Measurements from ENCODE around the gene NDUFAB1.
"Not testable (repeated sequence)": the region's sequence is repeated elsewhere in the genome, so short reads cannot be mapped to it uniquely, and the experiment has no call there.

Gene NDUFAB1

DNA sequence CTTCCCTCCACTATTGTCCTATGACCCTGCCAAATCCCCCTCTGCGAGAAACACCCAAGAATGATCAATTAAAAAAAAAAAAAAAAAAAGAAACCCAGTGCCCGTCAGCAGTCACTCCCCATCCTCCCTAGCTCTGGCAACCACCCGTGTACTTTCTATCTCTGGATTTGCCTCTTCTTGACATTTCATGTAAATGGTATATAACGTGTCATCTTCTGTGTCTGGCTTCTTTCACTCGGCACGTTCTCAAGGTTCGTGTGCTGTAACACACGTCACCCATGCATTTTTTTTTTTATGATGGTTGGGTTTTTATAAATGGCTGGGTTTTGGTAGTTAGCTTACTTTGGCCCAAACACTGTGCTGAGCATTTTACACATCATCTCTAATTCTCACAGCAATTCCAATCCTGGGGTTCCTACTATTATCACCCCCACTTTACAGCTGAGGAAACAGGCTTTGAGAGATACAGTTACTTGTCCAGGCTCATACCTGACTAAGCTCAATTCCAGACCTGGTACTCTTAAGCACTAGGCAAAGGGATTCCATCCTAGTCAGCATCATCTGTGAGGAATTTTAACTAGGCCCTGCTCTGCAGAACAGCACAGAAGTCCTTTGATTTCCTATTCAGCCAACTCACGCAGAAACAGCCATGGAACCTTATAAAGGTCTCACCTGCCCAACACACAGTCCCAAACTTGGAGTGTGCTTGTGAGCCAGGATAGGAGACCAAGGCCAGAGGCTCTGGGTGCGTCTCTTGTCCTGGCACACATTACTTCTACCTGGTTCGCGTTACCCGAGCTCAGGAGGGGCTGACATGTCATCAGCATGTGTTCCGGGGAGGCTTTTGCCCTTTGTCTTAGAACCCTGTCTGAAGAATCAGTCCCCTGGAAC is 11.7 kb downstream of the NDUFAB1 start:
- no peak for DNase-seq (ENCODE audit: low spot score)

DNA sequence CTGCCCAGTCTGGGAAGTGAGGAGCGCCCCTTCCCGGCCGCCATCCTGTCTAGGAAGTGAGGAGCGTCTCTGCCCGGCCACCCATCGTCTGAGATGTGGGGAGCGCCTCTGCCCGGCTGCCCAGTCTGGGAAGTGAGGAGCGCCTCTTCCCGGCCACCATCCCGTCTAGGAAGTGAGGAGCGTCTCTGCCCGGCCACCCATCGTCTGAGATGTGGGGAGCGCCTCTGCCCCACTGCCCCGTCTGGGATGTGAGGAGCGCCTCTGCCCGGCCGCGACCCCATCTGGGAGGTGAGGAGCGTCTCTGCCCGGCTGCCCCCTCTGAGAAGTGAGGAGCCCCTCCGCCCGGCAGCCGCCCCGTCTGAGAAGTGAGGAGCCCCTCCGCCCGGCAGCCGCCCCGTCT is 12.8 kb downstream of the NDUFAB1 start:
- not testable (repeated sequence) for DNase-seq (ENCODE audit: low spot score)

- no peak for DNase-seq (ENCODE audit: low spot score)
Observed at GRCh38 chr16:23581764-23582163, 14.4 kb downstream of the NDUFAB1 start.

- DNase-seq (ENCODE audit: low spot score) = no peak
Observed at GRCh38 chr16:23580391-23580790, 15.7 kb downstream of the NDUFAB1 start.

DNA sequence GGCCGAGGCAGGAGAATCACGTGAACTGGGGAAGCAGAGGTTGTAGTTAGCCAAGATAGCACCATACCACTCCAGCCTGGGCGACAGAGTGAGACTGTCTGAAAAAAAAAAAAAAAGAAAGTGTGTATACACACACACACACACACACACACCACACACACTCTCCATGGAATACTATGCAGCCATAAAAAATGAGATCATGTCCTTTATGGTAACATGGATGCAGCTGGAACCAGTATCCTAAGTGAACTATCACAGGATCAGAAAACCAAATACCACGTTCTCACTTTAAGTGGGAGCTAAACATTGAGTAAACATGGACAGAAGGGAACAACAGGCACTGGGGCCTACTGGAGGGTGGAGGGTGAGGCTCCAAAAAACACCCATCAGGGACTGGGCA is 16.7 kb downstream of the NDUFAB1 start:
- DNase-seq (ENCODE audit: low spot score) = no peak

DNA sequence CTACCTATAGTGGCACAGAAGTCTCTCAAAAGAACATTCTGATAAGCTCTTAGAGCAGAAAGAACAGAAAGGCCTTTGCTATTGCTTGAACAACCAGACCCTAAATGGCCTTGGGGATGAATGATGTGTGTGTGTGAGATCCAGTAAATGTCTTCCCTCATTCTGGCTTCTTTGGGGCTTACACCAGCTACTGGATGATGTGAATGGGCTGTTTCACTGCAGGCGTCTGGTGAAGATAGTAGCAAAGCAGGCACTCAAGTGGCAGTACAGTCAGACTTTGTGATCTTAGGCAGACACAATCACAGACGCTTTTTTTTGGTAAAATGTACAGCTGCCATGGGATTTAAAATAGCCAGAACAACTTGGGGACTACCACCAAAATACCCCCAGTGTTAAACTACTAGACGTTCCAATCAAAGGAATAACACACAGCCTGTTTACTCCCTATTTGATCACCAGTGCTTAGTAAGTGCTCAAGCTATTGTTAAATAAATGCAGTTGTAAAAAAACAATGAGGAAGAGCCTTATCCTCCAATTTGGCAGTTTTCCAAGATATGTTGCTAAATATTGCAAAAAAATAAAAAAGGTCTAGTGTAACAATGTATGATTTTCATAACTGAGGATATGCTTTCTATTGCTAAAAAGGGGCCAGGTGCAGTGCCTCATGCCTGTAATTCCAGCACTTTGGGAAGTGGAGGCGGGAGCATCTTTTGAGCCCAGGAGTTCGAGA is 17.9 kb downstream of the NDUFAB1 start:
- DNase-seq (ENCODE audit: low spot score) = no peak

- DNase-seq (ENCODE audit: low spot score) = no peak
Observed at GRCh38 chr16:23577493-23577892, 18.6 kb downstream of the NDUFAB1 start.

GRCh38 chr16:23575834-23576233 is 20.3 kb downstream of the NDUFAB1 start:
- DNase-seq (ENCODE audit: low spot score) = peak; percentile 47

DNA sequence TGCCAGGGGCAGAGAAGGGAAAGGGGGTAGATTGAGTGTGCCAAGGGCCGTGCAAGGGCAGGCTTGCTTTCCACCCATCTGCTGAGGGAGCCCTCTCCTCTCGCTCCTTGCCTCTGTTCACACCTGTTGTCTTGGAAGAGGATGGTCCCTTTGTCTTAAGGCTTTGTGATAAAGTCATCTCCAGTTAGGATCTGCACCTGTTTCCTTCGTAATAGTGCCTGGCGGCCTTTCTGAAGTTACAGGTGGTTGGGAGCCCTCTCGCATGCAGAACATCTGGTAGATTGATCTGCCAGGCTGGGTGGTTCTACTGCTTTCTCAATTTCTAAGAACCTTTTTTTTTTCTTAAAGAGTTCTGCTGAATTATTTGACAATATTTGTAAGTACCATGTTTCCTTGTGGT is 22.3 kb downstream of the NDUFAB1 start:
- no peak for DNase-seq (ENCODE audit: low spot score)

DNA sequence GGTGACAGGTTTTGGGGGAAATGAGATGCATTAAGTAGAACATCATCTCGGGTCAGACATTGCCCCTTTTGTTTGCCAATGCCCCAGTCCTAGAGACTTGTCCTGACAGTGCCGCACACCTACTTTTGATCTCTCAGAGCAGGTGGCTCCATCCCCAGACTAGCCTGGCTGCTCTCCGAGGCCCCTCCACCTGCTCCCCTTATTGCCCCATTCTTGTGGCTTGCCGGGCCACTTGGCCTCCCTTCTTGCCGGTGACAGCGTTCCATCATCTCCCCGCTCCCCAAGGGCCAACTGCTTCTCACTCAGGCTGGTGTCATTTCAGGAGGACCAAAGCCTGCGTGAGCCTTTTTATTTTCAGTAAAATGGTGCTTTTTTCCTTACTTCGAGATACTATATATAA is 23.7 kb downstream of the NDUFAB1 start:
- DNase-seq (ENCODE audit: low spot score) = no peak

GRCh38 chr16:23571895-23572294 is 24.2 kb downstream of the NDUFAB1 start:
- no peak for DNase-seq (ENCODE audit: low spot score)

- peak; percentile 25 for DNase-seq (ENCODE audit: low spot score)
Observed at GRCh38 chr16:23570992-23571632, 25.0 kb downstream of the NDUFAB1 start.

- DNase-seq (ENCODE audit: low spot score) = no peak
Observed at GRCh38 chr16:23567602-23568001, 28.5 kb downstream of the NDUFAB1 start.

GRCh38 chr16:23566724-23567123 is 29.4 kb downstream of the NDUFAB1 start:
- no peak for DNase-seq (ENCODE audit: low spot score)

DNA sequence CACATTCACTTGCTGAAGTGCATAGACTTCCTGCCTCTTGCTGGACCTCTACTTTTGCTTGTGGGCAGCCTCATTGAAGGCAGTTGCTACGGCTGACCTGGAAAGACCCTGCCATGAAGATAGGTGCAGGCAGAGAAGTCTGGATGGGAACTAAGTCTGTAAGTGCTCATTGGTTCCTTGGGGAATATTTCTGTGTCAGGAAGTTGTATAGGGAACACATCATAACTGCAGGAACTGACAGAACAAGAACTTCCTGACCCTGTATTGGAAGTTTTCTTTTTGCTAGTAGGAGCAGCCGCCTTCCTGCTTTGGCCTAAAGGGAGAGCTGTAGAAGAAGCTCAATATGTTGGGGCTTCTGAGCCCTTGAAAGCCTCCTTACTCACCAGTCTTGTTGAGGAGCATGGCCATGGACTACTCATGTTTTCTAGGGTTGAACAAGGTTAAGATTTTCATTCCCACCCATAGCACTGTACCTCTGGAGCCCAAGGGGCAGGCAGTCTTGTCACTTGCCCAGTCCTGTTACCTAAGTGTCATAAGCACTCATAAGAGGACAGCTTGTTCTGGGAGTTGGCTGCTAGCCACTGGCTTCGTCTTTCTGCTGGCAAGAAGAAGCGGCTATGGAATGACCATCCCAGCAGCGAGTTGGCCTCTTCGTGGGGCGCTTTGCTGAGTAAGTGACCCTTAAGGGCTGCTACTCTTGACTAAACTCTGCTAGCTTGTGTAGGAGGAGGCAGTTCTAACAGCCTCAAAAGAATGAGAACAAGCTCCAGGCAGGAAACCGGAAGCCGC is 31.3 kb downstream of the NDUFAB1 start:
- no peak for DNase-seq (ENCODE audit: low spot score)

GRCh38 chr16:23563186-23563585 is 32.9 kb downstream of the NDUFAB1 start:
- no peak for DNase-seq (ENCODE audit: low spot score)

DNA sequence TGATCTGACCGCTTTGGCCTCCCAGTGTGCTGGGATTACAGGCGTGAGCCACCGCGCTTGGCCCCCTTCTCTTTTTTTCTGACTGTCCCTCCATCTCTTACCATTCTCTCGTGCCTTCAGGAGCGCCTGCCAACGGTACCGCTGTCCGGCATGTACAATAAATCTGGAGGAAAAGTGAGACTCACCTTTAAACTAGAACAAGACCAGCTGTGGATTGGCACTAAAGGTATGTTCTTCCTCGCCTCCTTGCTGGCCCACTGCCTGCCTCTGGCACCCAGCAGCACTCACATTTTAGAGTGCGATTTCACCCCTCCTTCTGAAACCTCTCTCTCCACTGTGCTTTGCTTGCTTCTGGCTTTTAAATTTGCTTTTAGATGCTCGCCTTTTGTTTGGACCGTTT is 33.6 kb downstream of the NDUFAB1 start:
- no peak for DNase-seq (ENCODE audit: low spot score)

DNA sequence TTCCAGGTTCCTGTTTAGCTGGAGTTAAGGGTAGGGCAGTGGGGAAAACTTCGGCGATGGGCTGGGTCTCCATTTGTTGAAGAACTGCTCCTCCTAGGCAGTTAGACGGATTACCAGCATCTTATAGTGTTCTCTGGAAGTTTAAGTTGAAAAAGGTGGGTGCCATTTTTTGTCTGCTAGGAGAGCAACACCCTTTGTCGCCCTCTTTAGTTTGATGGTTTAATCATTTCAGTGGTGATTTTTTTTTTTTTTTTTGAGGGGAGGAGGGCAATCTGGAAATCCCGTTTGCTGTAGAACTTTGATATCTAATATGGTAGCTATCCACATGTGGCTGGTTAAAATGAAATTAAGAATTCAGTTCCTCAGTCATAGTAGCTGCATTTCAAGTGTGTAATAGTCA is 34.5 kb downstream of the NDUFAB1 start:
- DNase-seq (ENCODE audit: low spot score) = peak; percentile 35

DNA sequence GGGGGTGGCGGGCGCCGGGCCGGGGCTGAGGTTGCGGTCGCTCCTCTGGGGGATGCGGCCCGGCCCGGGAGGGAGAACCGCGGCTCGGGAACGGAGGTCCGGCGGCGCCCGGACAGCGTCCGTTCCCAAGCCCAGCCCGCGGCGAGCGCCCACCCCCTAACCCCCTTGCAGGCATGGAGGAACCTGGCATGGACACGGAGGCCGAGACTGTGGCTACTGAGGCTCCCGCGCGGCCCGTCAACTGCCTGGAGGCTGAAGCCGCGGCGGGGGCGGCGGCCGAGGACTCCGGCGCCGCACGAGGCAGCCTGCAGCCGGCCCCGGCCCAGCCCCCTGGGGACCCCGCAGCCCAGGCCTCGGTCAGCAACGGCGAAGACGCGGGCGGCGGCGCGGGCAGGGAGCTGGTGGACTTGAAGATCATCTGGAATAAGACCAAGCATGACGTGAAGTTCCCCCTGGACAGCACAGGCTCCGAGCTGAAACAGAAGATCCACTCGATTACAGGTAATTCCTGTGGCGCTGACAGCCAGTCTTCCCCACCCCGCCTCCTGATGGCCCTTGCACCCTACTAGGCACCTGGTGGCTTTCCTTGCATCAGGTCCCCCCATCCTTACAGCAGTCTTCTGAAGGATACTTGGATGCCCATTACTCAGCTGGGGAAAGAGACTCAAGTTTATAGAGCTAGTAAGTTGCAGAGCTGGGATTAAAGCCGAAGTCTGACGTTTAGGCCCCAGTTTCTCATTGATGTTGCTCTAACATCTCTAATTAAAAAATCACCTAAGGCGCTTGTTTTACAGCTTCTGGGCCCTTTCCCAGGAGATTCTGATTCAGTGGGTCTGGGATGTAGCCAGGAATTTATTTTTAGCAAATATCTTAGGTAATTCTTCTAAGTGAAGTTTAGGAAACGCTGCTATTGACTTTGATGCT is 38.1 kb downstream of the NDUFAB1 start:
- DNase-seq (ENCODE audit: low spot score) = peak; percentile 21

- peak; percentile 99 for DNase-seq (ENCODE audit: low spot score)
Observed at GRCh38 chr16:23556881-23557778, 39.0 kb downstream of the NDUFAB1 start, which contains the start of the genes EARS2 and UBFD1. EARS2 (minus strand) TSS chr16:23557350; CDS start chr16:23557343, 7 bp downstream. UBFD1 (plus strand) TSS chr16:23557727; CDS start chr16:23557743, 16 bp downstream.
